Mucosa of descending colon (tissue), 3 donors: ENCODE results near the gene HPGDS. TPM values are rescaled to one million over a fixed set of nuclear protein-coding genes. Genes with fewer than 3 reads are reported as not detected.

Experiments used
- ATAC-seq: fragments of 200-7000 bp; cut with Tn5 transposase; one replicate; pipeline ENCODE4 v1.9.1; 2020; ENCODE audit warnings: mild to moderate bottlenecking, moderate library complexity
- DNase-seq, 3 donors: peaks; one replicate each; pipeline ENCODE4 v3.0.0-alpha.2; 2020
- H3K36me3 ChIP-seq: fragments of 200-600 bp; one replicate; pipeline ENCODE4 v1.8.0; 2021; ENCODE audit warnings: low read depth, mild to moderate bottlenecking
- H3K4me1 ChIP-seq: fragments of 200-600 bp; one replicate; pipeline ENCODE4 v1.8.0; 2021; ENCODE audit warnings: low read depth, mild to moderate bottlenecking
- H3K4me3 ChIP-seq: fragments of 200-600 bp; one replicate; pipeline ENCODE4 v1.8.0; 2021; ENCODE audit warnings: mild to moderate bottlenecking
- H3K9me3 ChIP-seq: fragments of 200-600 bp; one replicate; pipeline ENCODE4 v1.8.0; 2021; ENCODE audit warnings: mild to moderate bottlenecking
- intact Hi-C, 2 donors: fragments of 100-400 bp; cut with DNase I in 1 of 2; cut with micrococcal nuclease in 1 of 2; formaldehyde crosslinking; loops; one replicate each; pipeline versions ENCODE4 v1.11.0 to v1.11.1; 2022; cut with DNase I, micrococcal nuclease
- total RNA-seq, 3 donors: library from RNA; stranded (reverse); fragmentation: NEBNext Ultra II Directional in 2 of 3; extraction: Animal tissue kit (Norgen Biotek cat#: 25700) in 2 of 3; gene quantifications; one replicate each; pipeline versions ENCODE4 v1.2.1 to v1.2.4, GENCODE V29; 2021 to 2023
- TF ChIP-seq, protein P1 (sequence below): fragments of 200-600 bp; IDR thresholded peaks from one replicate; pipeline ENCODE4 v1.8.0; 2022; ENCODE audit warnings: antibody characterized with exemption, mild to moderate bottlenecking
- donor health status: DM: no; HTN: no; CAD: no; lungs with moderate emphysema.
- donor health status: DM: no; HTN: no; CAD: no.
- donor health status: DM: no; HTN: yes; CAD: no.

Gene HPGDS
- total RNA-seq, 3 donors from 2014 or later, result 1.8 to 6.3 (median 5.4) TPM

DNA sequence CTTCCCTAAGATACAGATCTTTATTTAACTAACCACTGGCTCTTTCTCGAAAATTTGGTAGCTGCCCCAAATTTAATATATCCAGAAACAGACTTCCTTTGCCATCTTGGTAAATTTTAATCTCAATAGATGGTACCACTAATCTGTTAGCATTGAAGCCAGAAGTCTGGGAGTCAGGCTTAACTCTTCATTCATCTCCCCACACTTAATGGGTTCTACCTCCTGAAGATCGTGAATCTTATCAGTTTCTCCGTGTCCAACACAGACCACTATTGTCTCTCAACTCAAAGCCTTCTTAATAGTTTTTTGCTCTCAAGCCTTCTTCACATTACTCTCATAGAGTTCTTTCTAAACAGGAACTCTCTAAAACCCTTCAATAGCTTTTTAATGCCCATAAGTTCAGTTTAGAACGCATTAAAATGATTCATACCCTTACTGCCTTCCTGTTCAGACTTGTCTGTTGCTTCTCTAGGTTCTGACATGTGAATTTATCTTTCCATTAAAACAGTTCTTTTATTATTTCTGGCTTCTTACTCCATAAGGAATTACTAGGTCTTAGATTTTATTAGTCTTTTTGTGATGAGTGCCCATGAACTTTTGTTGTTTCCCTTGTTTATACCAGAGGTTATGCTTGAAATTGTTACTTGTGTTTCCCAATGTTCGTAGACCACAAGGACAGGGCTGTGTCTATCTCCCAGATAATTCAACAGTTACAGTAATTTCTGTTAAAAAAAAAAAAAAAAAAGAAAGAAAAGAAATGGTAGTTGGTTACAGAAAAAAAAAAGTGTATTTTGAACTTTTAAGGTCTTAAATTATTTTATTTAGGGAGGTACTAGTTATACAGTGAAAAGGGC lies 80.2 kb downstream of the HPGDS start:
- no peak for ATAC-seq
- no peak for DNase-seq
- TF ChIP-seq, protein P1, sequence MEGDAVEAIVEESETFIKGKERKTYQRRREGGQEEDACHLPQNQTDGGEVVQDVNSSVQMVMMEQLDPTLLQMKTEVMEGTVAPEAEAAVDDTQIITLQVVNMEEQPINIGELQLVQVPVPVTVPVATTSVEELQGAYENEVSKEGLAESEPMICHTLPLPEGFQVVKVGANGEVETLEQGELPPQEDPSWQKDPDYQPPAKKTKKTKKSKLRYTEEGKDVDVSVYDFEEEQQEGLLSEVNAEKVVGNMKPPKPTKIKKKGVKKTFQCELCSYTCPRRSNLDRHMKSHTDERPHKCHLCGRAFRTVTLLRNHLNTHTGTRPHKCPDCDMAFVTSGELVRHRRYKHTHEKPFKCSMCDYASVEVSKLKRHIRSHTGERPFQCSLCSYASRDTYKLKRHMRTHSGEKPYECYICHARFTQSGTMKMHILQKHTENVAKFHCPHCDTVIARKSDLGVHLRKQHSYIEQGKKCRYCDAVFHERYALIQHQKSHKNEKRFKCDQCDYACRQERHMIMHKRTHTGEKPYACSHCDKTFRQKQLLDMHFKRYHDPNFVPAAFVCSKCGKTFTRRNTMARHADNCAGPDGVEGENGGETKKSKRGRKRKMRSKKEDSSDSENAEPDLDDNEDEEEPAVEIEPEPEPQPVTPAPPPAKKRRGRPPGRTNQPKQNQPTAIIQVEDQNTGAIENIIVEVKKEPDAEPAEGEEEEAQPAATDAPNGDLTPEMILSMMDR, result no peak
- Histone ChIP-seq H3K4me1 (no peaks in the 10 kb centered on the region), H3K9me3 (no peaks in the 10 kb centered on the region), H3K36me3 (no peaks in the 10 kb centered on the region), H3K4me3 (no peak overlapping the region)
- intact Hi-C loops, result no loop called here

DNA sequence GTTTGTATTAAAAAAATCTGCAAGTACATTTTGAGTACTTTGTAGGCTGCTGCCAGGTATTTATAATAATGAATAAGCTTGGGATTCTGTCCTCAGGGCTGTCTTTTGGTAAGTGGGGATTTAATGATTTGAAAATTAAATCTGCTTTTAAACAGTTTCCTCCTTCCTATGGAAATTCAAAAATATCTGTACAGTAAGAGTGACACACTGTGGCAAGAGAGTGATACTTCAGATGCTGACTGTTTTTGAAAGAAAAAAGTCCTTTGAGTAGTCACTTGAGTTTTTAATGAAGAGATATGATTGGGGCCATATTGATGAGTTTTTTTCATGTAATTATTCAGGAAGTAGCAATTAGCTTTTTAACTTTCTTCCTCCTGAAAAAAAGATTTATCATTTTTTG lies 85.8 kb downstream of the HPGDS start:
- Histone ChIP-seq H3K4me1 (no peaks in the 10 kb centered on the region), H3K36me3 (no peaks in the 10 kb centered on the region), H3K4me3 (no peak overlapping the region), H3K9me3 (no peaks in the 10 kb centered on the region)
- TF ChIP-seq, protein P1, result no peak
- ATAC-seq (no peak), DNase-seq (no peak)
- intact Hi-C loops, result no loop called here

DNA sequence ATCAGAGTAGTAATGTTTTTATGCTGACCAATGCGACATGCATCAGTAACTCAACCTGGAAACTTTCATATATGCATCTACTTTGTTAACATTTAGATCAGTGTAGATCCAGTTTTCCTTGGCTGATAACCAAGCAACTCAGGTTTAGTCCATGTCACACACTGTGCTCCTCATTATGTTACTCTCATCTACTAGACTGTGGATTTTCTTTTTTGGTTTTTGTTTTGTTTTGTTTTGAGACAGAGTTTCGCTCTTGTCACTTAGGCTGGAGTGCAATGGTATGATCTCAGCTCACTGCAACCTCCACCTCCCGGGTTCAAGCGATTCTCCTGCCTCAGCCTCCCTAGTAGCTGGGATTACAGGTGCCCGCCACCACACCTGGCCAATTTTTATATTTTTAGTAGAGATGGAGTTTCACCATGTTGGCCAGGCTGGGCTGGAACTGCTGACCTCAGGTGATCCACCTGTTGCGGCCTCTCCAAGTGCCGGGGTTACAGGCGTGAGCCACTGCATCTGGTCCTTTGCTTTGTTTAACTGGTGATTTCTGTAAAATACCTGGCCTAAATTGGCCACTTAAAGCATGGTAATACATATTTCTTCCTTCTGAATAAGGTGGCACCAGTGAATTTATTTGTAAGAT lies 86.4 kb downstream of the HPGDS start:
- Histone ChIP-seq H3K4me1 (no peaks in the 10 kb centered on the region), H3K36me3 (no peaks in the 10 kb centered on the region), H3K9me3 (no peaks in the 10 kb centered on the region), H3K4me3 (no peak overlapping the region)
- ATAC-seq (no peak), DNase-seq (no peak)
- intact Hi-C loops, result no loop called here
- TF ChIP-seq, protein P1, result no peak

DNA sequence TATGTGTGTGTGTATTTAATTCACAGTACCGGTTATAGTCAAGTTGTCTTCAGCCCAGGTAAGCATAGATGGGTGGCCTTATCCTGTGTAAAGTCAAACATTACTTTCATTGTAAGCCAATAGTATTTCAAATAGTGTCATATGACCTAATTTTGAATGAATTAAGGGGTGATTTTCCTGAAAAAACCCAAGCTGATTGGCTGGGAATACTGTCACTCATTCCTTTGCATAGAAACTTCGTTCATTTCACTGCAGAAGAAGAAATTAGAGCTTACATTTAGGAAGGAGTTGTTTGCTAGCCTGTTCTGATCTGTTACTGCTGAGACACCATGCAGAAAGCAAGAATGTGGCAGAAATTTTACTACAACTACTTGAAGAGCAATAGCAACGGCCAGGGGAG lies 89.6 kb downstream of the HPGDS start:
- no peak for ATAC-seq
- TF ChIP-seq, protein P1, result no peak
- Histone ChIP-seq H3K4me1 (no peaks in the 10 kb centered on the region), H3K36me3 (no peaks in the 10 kb centered on the region), H3K4me3 (no peak overlapping the region), H3K9me3 (no peaks in the 10 kb centered on the region)
- intact Hi-C loops, result no loop called here
- no peak for DNase-seq

DNA sequence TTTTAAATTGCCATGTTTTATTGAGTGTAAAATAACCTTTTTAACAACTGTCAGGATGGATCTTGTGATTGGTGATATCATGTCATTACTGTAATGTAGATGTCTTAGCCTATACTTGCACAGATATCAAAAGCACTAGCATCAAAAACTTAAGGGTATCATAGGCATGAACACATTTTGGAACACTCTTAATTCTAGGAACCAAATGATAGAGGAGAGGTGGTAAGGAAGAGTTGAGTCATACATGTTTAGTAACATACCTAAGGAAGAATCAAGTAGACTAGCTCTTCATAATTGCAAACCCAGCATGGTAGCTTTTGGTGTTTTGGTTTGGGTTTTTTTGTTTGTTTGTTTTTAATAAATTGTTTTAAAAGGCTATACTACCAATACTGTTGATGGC lies 91.5 kb downstream of the HPGDS start:
- Histone ChIP-seq H3K36me3 (no peaks in the 10 kb centered on the region), H3K4me1 (no peaks in the 10 kb centered on the region), H3K4me3 (no peak overlapping the region), H3K9me3 (no peaks in the 10 kb centered on the region)
- TF ChIP-seq, protein P1, result no peak
- ATAC-seq, result no peak
- DNase-seq, result no peak
- intact Hi-C loops, result no loop called here

Other genes with a start within 250 kb of the HPGDS start
- gene SMARCAD1, start 135.0 kb downstream of the HPGDS start, total RNA-seq, result 10 to 100 TPM; 19.5 to 21.5 (median 21.0) TPM
- 100 to 1,000 TPM; 137 to 183 (median 160) TPM for gene PDLIM5, start 109.1 kb upstream of the HPGDS start, total RNA-seq